ENCODE data around the gene CAMTA1. TPM values are rescaled to one million over a fixed set of nuclear protein-coding genes. Genes with fewer than 3 reads are reported as not detected.
A peak's percentile ranks its signal among the peaks of the same experiment; 100 is the strongest.

Gene CAMTA1
- total and polyA plus RNA-seq, 9 of the 15 experiments (the other 6 are each of a cell fraction or from before 2014, with no cell fraction given) = 43.9 to 161 (median 65.9) TPM

- no peak for ATAC-seq
- no TSS peak for BruUV-seq (replicated peaks)
- Histone ChIP-seq H3K9ac (ENCODE audit: insufficient read depth in 1 of 2, low read depth in 2 of 2, low read length in 2 of 2) (no peak overlapping the region; a peak in 1 of 4 replicates), H3K9me3 (replicated peaks; ENCODE audit: control insufficient read depth, insufficient read depth, low read depth, low read length) (no peaks in the 10 kb centered on the region), H3K4me3 (no peak overlapping the region), H3K27me3 (ENCODE audit: control insufficient read depth in 2 of 2, insufficient read depth in 2 of 2, low read length in 2 of 2) (peaks cover 32 to 86% of the 10 kb centered on the region in 2 experiments; a peak in 4 of 5 replicates), H4K20me1 (replicated peaks; ENCODE audit: control insufficient read depth, insufficient read depth, low read length) (peaks cover 11% of the 10 kb centered on the region), H3K4me1 (replicated peaks in 1 of 2; ENCODE audit: control insufficient read depth in 2 of 2, insufficient read depth in 2 of 2, low read length in 2 of 2) (no peaks in the 10 kb centered on the region), H3K79me2 (ENCODE audit: control insufficient read depth, insufficient read depth, low read length) (no peaks in the 10 kb centered on the region), H3K36me3 (ENCODE audit: control insufficient read depth, insufficient read depth, low read length) (no peaks in the 10 kb centered on the region), H3K4me2 (ENCODE audit: insufficient read depth, low read length) (no peak overlapping the region), H3K9me1 (ENCODE audit: control insufficient read depth, insufficient read depth, low read length) (no peaks in the 10 kb centered on the region), H2AFZ (ENCODE audit: low read depth, low read length) (no peak overlapping the region), H3K27ac (ENCODE audit: extremely low read depth, low read depth, low read length) (no peak overlapping the region)
- under 1% methylated on average over 15 of the region's 15 CpGs for WGBS (ENCODE audit: insufficient coverage, low coverage, missing lambda C conversion rate)
- no peak for FAIRE-seq
- DNase-seq (ENCODE audit: extremely low read depth in 1 of 4, low spot score in 3 of 4) = no peak
- ChIA-PET CTCF (ENCODE audit: low intra/inter-chr PET ratio) (no interaction called here), POLR2A (interaction anchor here (0.8 kb wide), 1 partner anchor 15 kb away, joined by 3 read pairs; no protein-coding TSS in a partner anchor)
- in situ Hi-C loops (cut with MboI) = no loop called here
- intact Hi-C loops (cut with micrococcal nuclease) = loop anchor here (10.0 kb wide), 1 partner anchor 189 kb away; no protein-coding TSS in a partner anchor
- TF ChIP-seq NFIC (IDR thresholded peaks at IDR 0.05) (peak; percentile 87), MIER1 (IDR thresholded peaks at IDR 0.05; ENCODE audit: low read depth) (no peak), NFIX (CRISPR knock-in tag; IDR thresholded peaks at IDR 0.05; ENCODE audit: low read depth) (peak; percentile 27; the same call in 1 of the 2 replicates)
These were observed 670.8 kb downstream of the CAMTA1 start for GRCh38 chr1:7455796-7456721.

GRCh38 chr1:7456722-7457082, 671.4 kb downstream of the CAMTA1 start:
- H3K9me3 ChIP-seq (replicated peaks; ENCODE audit: control insufficient read depth, insufficient read depth, low read depth, low read length) = no peaks in the 10 kb centered on the region
- H3K27ac ChIP-seq (ENCODE audit: extremely low read depth, low read depth, low read length) = no peak overlapping the region
- WGBS (ENCODE audit: insufficient coverage, low coverage, missing lambda C conversion rate) = 0% methylated on average over 6 of the region's 17 CpGs
- no peaks in the 10 kb centered on the region for H3K4me1 ChIP-seq (replicated peaks in 1 of 2; ENCODE audit: control insufficient read depth in 2 of 2, insufficient read depth in 2 of 2, low read length in 2 of 2)
- H3K27me3 ChIP-seq (ENCODE audit: control insufficient read depth in 2 of 2, insufficient read depth in 2 of 2, low read length in 2 of 2) = peaks cover 32 to 85% of the 10 kb centered on the region in 2 experiments; a peak in 4 of 5 replicates
- BruUV-seq (replicated peaks) = no TSS peak
- ChIA-PET CTCF (ENCODE audit: low intra/inter-chr PET ratio) (no interaction called here), POLR2A (interaction anchor here (0.8 kb wide), 1 partner anchor 16 kb away, joined by 3 read pairs; no protein-coding TSS in a partner anchor)
- H3K36me3 ChIP-seq (ENCODE audit: control insufficient read depth, insufficient read depth, low read length) = no peaks in the 10 kb centered on the region
- no peak for FAIRE-seq
- no peak for TF ChIP-seq ASH1L (IDR thresholded peaks at IDR 0.05; ENCODE audit: borderline replicate concordance, low read depth, partially characterized antibody)
- no peak for TF ChIP-seq RCOR1 (IDR thresholded peaks at IDR 0.05; ENCODE audit: borderline replicate concordance in 1 of 2, low read depth in 2 of 2, low read length in 2 of 2)
- no peak overlapping the region; a peak in 1 of 4 replicates for H3K9ac ChIP-seq (ENCODE audit: insufficient read depth in 1 of 2, low read depth in 2 of 2, low read length in 2 of 2)
- peaks cover 11% of the 10 kb centered on the region for H4K20me1 ChIP-seq (replicated peaks; ENCODE audit: control insufficient read depth, insufficient read depth, low read length)
- peak; percentile 34; the same call in 1 of the 3 replicates for ATAC-seq
- no peak for DNase-seq (ENCODE audit: extremely low read depth in 1 of 4, low spot score in 3 of 4)
- H3K4me3 ChIP-seq = no peak overlapping the region
- H2AFZ ChIP-seq (ENCODE audit: low read depth, low read length) = no peak overlapping the region
- in situ Hi-C loops (cut with MboI) (no loop called here), intact Hi-C loops (cut with micrococcal nuclease) (loop anchor here (10.0 kb wide), 1 partner anchor 188 kb away; no protein-coding TSS in a partner anchor)
- H3K9me1 ChIP-seq (ENCODE audit: control insufficient read depth, insufficient read depth, low read length) = no peaks in the 10 kb centered on the region
- no peak overlapping the region for H3K4me2 ChIP-seq (ENCODE audit: insufficient read depth, low read length)
- H3K79me2 ChIP-seq (ENCODE audit: control insufficient read depth, insufficient read depth, low read length) = no peaks in the 10 kb centered on the region
